ENCODE data around the gene ADAT2.

GRCh38 chr6:143465546-143465945 lies 15.1 kb upstream of the ADAT2 start:
- TF ChIP-seq POLR2A (IDR thresholded peaks at IDR 0.05; ENCODE audit: extremely low read depth, insufficient read length): no peak
- TF ChIP-seq, protein P1, sequence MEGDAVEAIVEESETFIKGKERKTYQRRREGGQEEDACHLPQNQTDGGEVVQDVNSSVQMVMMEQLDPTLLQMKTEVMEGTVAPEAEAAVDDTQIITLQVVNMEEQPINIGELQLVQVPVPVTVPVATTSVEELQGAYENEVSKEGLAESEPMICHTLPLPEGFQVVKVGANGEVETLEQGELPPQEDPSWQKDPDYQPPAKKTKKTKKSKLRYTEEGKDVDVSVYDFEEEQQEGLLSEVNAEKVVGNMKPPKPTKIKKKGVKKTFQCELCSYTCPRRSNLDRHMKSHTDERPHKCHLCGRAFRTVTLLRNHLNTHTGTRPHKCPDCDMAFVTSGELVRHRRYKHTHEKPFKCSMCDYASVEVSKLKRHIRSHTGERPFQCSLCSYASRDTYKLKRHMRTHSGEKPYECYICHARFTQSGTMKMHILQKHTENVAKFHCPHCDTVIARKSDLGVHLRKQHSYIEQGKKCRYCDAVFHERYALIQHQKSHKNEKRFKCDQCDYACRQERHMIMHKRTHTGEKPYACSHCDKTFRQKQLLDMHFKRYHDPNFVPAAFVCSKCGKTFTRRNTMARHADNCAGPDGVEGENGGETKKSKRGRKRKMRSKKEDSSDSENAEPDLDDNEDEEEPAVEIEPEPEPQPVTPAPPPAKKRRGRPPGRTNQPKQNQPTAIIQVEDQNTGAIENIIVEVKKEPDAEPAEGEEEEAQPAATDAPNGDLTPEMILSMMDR (IDR thresholded peaks at IDR 0.05; ENCODE audit: low read depth, low read length): no peak
